Uterus (tissue), 4 donors: ENCODE data around the gene TRMT2A. TPM values are rescaled to one million over a fixed set of nuclear protein-coding genes. Genes with fewer than 3 reads are reported as not detected.
"Not testable (repeated sequence)": the region's sequence is repeated elsewhere in the genome, so short reads cannot be mapped to it uniquely, and the experiment has no call there.

ENCODE experiments used
- DNase-seq, 2 donors: peaks; one replicate each; pipeline ENCODE4 v3.0.0-alpha.2; 2019 to 2020
- H3K27ac ChIP-seq, 2 donors: fragments of 200-600 bp; sonication (generic); 1 replicate in 1 of 2; 2 replicates in 1 of 2; pipeline ENCODE4 v1.5.1; 2016 to 2018
- H3K27me3 ChIP-seq, 2 donors: fragments of 200-600 bp; sonication (generic); one replicate each; pipeline ENCODE4 v1.5.1; 2018 to 2019; ENCODE audit warnings: control low read depth in 1 of 2
- H3K36me3 ChIP-seq, 2 donors: fragments of 200-600 bp; sonication (generic); one replicate each; pipeline ENCODE4 v1.5.1; 2019; ENCODE audit warnings: control low read depth in 1 of 2
- H3K4me1 ChIP-seq, 2 donors: fragments of 200-600 bp; sonication (generic); one replicate each; pipeline ENCODE4 v1.5.1; 2018 to 2019; ENCODE audit warnings: control low read depth in 1 of 2
- H3K4me3 ChIP-seq, 2 donors: fragments of 200-600 bp; sonication (generic); 1 replicate in 1 of 2; 2 replicates in 1 of 2; pipeline ENCODE4 v1.5.1; 2018 to 2019; ENCODE audit warnings: mild to moderate bottlenecking in 1 of 2
- H3K9me3 ChIP-seq, 2 donors: fragments of 200-600 bp; sonication (generic); one replicate each; pipeline ENCODE4 v1.5.1; 2019; ENCODE audit warnings: control low read depth in 1 of 2
- CTCF ChIP-seq, 4 experiments: fragments of 200-600 bp in 2 of 4; fragments of 450-650 bp in 2 of 4; sonication (generic) in 2 of 4; IDR thresholded peaks; one replicate each; pipeline ENCODE4 v1.5.1; 2016 to 2019; ENCODE audit warnings: antibody characterized with exemption in 4 of 4, mild to moderate bottlenecking in 2 of 4, moderate library complexity in 1 of 4
- POLR2A ChIP-seq, 2 donors: fragments of 450-650 bp; IDR thresholded peaks; one replicate each; pipeline ENCODE4 v1.6.1; 2016; ENCODE audit warnings: antibody characterized with exemption in 2 of 2, mild to moderate bottlenecking in 1 of 2, moderate library complexity in 1 of 2
- intact Hi-C: fragments of 100-400 bp; cut with DNase I; formaldehyde crosslinking; loops from one replicate; pipeline ENCODE4 v1.15.1; 2023; ENCODE audit warnings: low total_unique reads
- total RNA-seq, 4 donors: library from RNA; depleted of rRNA in 3 of 4; stranded (reverse); fragments of >200 nt in 3 of 4; gene quantifications; one replicate each; pipeline versions ENCODE4 v1.1.0 to v1.2.4, GENCODE V29; 2014 to 2023
- donor health status: DM: yes; HTN: yes; CAD: no.

TRMT2A gene
- total RNA-seq, 4 donors from 2014 or later, result 30.9 to 123 (median 45.3) TPM

GRCh38 chr22:20076627-20077172 is 40.3 kb downstream of the TRMT2A start:
- no peak overlapping the region for H3K4me3 ChIP-seq
- H3K36me3 ChIP-seq, result no peaks in the 10 kb centered on the region
- H3K27me3 ChIP-seq, result no peaks in the 10 kb centered on the region
- intact Hi-C loops, result no loop called here
- H3K27ac ChIP-seq, result no peak overlapping the region
- H3K4me1 ChIP-seq, result peaks cover 0 to 7% of the 10 kb centered on the region in 2 donors
- no peak for DNase-seq
- TF ChIP-seq POLR2A (IDR thresholded peaks at IDR 0.05) (no peak), CTCF (IDR thresholded peaks at IDR 0.05) (no peak)
- H3K9me3 ChIP-seq, result no peaks in the 10 kb centered on the region

DNA sequence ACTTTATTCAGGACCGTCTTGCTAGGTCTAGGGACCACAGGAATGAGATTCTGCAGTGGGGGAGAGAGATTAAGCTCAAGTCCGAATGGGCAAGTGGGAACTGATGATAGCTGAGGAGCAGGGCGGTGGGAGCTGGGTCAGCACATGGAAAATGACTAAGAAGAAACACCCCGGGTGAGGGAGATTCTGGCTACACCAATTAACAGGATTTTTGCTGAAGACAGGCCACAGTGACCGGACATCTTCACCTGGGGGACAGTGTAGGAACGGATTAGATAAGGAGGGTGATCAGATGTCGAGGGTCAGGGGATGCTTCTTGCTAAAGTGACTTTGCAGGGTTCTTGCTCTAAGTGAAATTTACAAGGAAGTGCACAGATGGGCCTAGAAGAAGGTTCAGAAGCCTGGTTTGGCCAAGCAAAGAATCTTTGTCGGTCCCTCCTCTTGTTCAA is 45.5 kb downstream of the TRMT2A start:
- Histone ChIP-seq H3K4me1 (no peaks in the 10 kb centered on the region), H3K27me3 (no peaks in the 10 kb centered on the region), H3K9me3 (no peaks in the 10 kb centered on the region), H3K36me3 (no peaks in the 10 kb centered on the region), H3K4me3 (no peak overlapping the region), H3K27ac (no peak overlapping the region)
- TF ChIP-seq POLR2A (IDR thresholded peaks at IDR 0.05) (no peak), CTCF (IDR thresholded peaks at IDR 0.05) (no peak)
- DNase-seq, result no peak
- intact Hi-C loops, result no loop called here

GRCh38 chr22:20069331-20070042 is 47.5 kb downstream of the TRMT2A start:
- H3K27me3 ChIP-seq, result no peaks in the 10 kb centered on the region
- H3K4me3 ChIP-seq, result no peak overlapping the region

GRCh38 chr22:20068640-20069039 is 48.4 kb downstream of the TRMT2A start:
- no peak overlapping the region for H3K4me3 ChIP-seq
- no peak for DNase-seq
- H3K27me3 ChIP-seq, result no peaks in the 10 kb centered on the region
- no peaks in the 10 kb centered on the region for H3K36me3 ChIP-seq
- intact Hi-C loops, result no loop called here
- H3K9me3 ChIP-seq, result no peaks in the 10 kb centered on the region
- H3K27ac ChIP-seq, result no peak overlapping the region
- no peaks in the 10 kb centered on the region for H3K4me1 ChIP-seq
- TF ChIP-seq POLR2A (IDR thresholded peaks at IDR 0.05) (no peak), CTCF (IDR thresholded peaks at IDR 0.05) (no peak)

More at GRCh38 chr22:20069331-20070042, 47.5 kb downstream of the TRMT2A start:
- Histone ChIP-seq H3K36me3 (no peaks in the 10 kb centered on the region), H3K9me3 (no peaks in the 10 kb centered on the region), H3K4me1 (no peaks in the 10 kb centered on the region), H3K27ac (no peak overlapping the region)
- intact Hi-C loops, result no loop called here
- TF ChIP-seq POLR2A (IDR thresholded peaks at IDR 0.05), result no peak
- TF ChIP-seq CTCF (IDR thresholded peaks at IDR 0.05), result no peak
- no peak for DNase-seq

DNA sequence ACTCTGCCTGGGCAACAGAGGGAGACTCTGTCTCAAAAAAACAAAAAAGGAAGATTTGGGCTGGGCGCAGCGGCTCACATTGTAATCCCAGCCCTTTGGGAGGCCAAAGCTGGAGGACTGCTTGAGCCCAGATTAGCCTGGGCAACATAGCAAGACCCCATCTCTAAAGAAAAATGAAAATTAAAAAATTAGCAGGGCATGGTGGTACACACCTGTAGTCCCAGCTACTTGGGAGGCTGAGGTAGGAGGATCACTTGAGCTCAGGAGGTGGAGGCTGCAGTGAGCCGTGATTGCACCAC is 49.7 kb downstream of the TRMT2A start:
- H3K27ac ChIP-seq, H3K36me3 ChIP-seq, intact Hi-C loops, DNase-seq, H3K4me3 ChIP-seq, H3K27me3 ChIP-seq, H3K4me1 ChIP-seq, H3K9me3 ChIP-seq: not testable (repeated sequence)
